ENCODE data around the gene DOCK10. TPM values are rescaled to one million over a fixed set of nuclear protein-coding genes. Genes with fewer than 3 reads are reported as not detected.
"Not testable (repeated sequence)": the region's sequence is repeated elsewhere in the genome, so short reads cannot be mapped to it uniquely, and the experiment has no call there.

The DOCK10 gene
- total RNA-seq, 1 donor from 2014 or later: 205 TPM

GRCh38 chr2:224927646-224928173 is 114.6 kb downstream of the DOCK10 start:
- intact Hi-C loops (cut with micrococcal nuclease): loop anchor here (1.0 to 10.0 kb wide), 6 partner anchors 40 to 1907 kb away; partner anchors contain the start of genes CUL3 and RHBDD1

- intact Hi-C loops (cut with micrococcal nuclease): loop anchor here (1.0 to 10.0 kb wide), 5 partner anchors 40 to 1908 kb away; partner anchors contain the start of genes CUL3 and RHBDD1
Observed at GRCh38 chr2:224927011-224927410, 115.3 kb downstream of the DOCK10 start.

- intact Hi-C loops (cut with micrococcal nuclease): loop anchor here (1.0 to 10.0 kb wide), 5 partner anchors 18 to 1909 kb away; partner anchors contain the start of genes CUL3 and RHBDD1
Observed at GRCh38 chr2:224925810-224926100, 116.5 kb downstream of the DOCK10 start.

- intact Hi-C loops (cut with micrococcal nuclease): loop anchor here (5.0 to 10.0 kb wide), 3 partner anchors 38 to 1910 kb away; partner anchors contain the start of genes CUL3 and RHBDD1
Observed at GRCh38 chr2:224925061-224925809, 117.0 kb downstream of the DOCK10 start.

- intact Hi-C loops (cut with micrococcal nuclease): loop anchor here (5.0 to 10.0 kb wide), 4 partner anchors 33 to 1910 kb away; partner anchors contain the start of genes CUL3 and RHBDD1
Observed at GRCh38 chr2:224924631-224925030, 117.6 kb downstream of the DOCK10 start.

GRCh38 chr2:224922142-224922727 is 120.0 kb downstream of the DOCK10 start:
- intact Hi-C loops (cut with micrococcal nuclease): loop anchor here (5.0 to 10.0 kb wide), 3 partner anchors 35 to 1913 kb away; partner anchors contain the start of genes CUL3 and RHBDD1

- intact Hi-C loops (cut with micrococcal nuclease): loop anchor here (5.0 to 10.0 kb wide), 3 partner anchors 38 to 1915 kb away; partner anchors contain the start of genes CUL3 and RHBDD1
Observed at GRCh38 chr2:224919472-224920110, 122.7 kb downstream of the DOCK10 start.

- intact Hi-C loops (cut with micrococcal nuclease): no loop called here
Observed at GRCh38 chr2:224918626-224919471, 123.4 kb downstream of the DOCK10 start.

GRCh38 chr2:224917246-224917645 is 125.0 kb downstream of the DOCK10 start:
- intact Hi-C loops (cut with micrococcal nuclease): not testable (repeated sequence)

- intact Hi-C loops (cut with micrococcal nuclease): no loop called here
Observed at GRCh38 chr2:224915136-224915535, 127.1 kb downstream of the DOCK10 start.

GRCh38 chr2:224910574-224910925 is 131.7 kb downstream of the DOCK10 start:
- intact Hi-C loops (cut with micrococcal nuclease): no loop called here

- intact Hi-C loops (cut with micrococcal nuclease): no loop called here
Observed at GRCh38 chr2:224909885-224910573, 132.2 kb downstream of the DOCK10 start.

- intact Hi-C loops (cut with micrococcal nuclease): no loop called here
Observed at GRCh38 chr2:224908818-224909217, 133.4 kb downstream of the DOCK10 start.

GRCh38 chr2:224904381-224904780 is 137.9 kb downstream of the DOCK10 start:
- intact Hi-C loops (cut with micrococcal nuclease): no loop called here

GRCh38 chr2:224903621-224904020 is 138.6 kb downstream of the DOCK10 start:
- intact Hi-C loops (cut with micrococcal nuclease): no loop called here

- intact Hi-C loops (cut with micrococcal nuclease): no loop called here
Observed at GRCh38 chr2:224901121-224901676, 141.1 kb downstream of the DOCK10 start.

- intact Hi-C loops (cut with micrococcal nuclease): loop anchor here (2.0 kb wide), 1 partner anchor 49 kb away; no protein-coding TSS in a partner anchor
Observed at GRCh38 chr2:224895377-224895776, 146.9 kb downstream of the DOCK10 start.

GRCh38 chr2:224894356-224894755 is 147.9 kb downstream of the DOCK10 start:
- intact Hi-C loops (cut with micrococcal nuclease): loop anchor here (2.0 kb wide), 1 partner anchor 50 kb away; no protein-coding TSS in a partner anchor

- intact Hi-C loops (cut with micrococcal nuclease): loop anchor here (2.0 kb wide), 1 partner anchor 51 kb away; no protein-coding TSS in a partner anchor
Observed at GRCh38 chr2:224893848-224894247, 148.4 kb downstream of the DOCK10 start.
